GDM1 (cell line): ENCODE measurements around the gene PXN.
"Not testable (repeated sequence)": the region's sequence is repeated elsewhere in the genome, so short reads cannot be mapped to it uniquely, and the experiment has no call there.

Experiments
- DNase-seq: peaks from one replicate; lab custom pipeline; 2025; lab: John Stamatoyannopoulos, UW

PXN gene

GRCh38 chr12:120209851-120210250 is 55.7 kb downstream of the PXN start:
- no peak for DNase-seq

- no peak for DNase-seq
Measured at GRCh38 chr12:120207227-120207626, 58.3 kb downstream of the PXN start.

GRCh38 chr12:120206781-120207180 is 58.7 kb downstream of the PXN start:
- DNase-seq, result not testable (repeated sequence)

GRCh38 chr12:120206228-120206627 is 59.3 kb downstream of the PXN start:
- DNase-seq, result no peak

- DNase-seq, result no peak
Measured at GRCh38 chr12:120204171-120204570, 61.4 kb downstream of the PXN start.

GRCh38 chr12:120200364-120200800 is 65.1 kb downstream of the PXN start:
- no peak for DNase-seq

GRCh38 chr12:120199595-120200306 is 65.8 kb downstream of the PXN start:
- DNase-seq, result no peak

GRCh38 chr12:120199025-120199424 is 66.5 kb downstream of the PXN start:
- DNase-seq, result no peak

GRCh38 chr12:120197542-120197887 is 68.0 kb downstream of the PXN start:
- DNase-seq, result no peak

- not testable (repeated sequence) for DNase-seq
Measured at GRCh38 chr12:120196817-120197541, 68.6 kb downstream of the PXN start.

GRCh38 chr12:120196363-120196762 is 69.2 kb downstream of the PXN start:
- no peak for DNase-seq

- peak; percentile 71 for DNase-seq
Measured at GRCh38 chr12:120194534-120195395, 70.8 kb downstream of the PXN start, which contains the start of gene GCN1. TSS of gene GCN1 (minus strand) at chr12:120194715. CDS start at chr12:120194697, 18 bp downstream.

- DNase-seq, result no peak
Measured at GRCh38 chr12:120194226-120194533, 71.3 kb downstream of the PXN start.

- not testable (repeated sequence) for DNase-seq
Measured at GRCh38 chr12:120193286-120193685, 72.2 kb downstream of the PXN start.

GRCh38 chr12:120190985-120191480 is 74.5 kb downstream of the PXN start:
- no peak for DNase-seq

- DNase-seq, result no peak
Measured at GRCh38 chr12:120190386-120190785, 75.1 kb downstream of the PXN start.

- no peak for DNase-seq
Measured at GRCh38 chr12:120186654-120187053, 78.9 kb downstream of the PXN start.

- no peak for DNase-seq
Measured at GRCh38 chr12:120183211-120183631, 82.3 kb downstream of the PXN start.

- no peak for DNase-seq
Measured at GRCh38 chr12:120181991-120182631, 83.4 kb downstream of the PXN start.

GRCh38 chr12:120180975-120181374 is 84.6 kb downstream of the PXN start:
- no peak for DNase-seq

GRCh38 chr12:120175537-120175936 is 90.0 kb downstream of the PXN start:
- DNase-seq, result no peak

- no peak for DNase-seq
Measured at GRCh38 chr12:120175062-120175461, 90.5 kb downstream of the PXN start.
